RWPE1 (cell line): Measurements from ENCODE around the gene EHD4.

Source experiments
- CTCF ChIA-PET: fragments of 350-600 bp; sonication (Branson Sonifier 250); formaldehyde crosslinking; extraction: SDS; loops from one replicate; lab custom pipeline; 2021; lab: Yijun Ruan, JAX
- POLR2A ChIA-PET: fragments of 400-600 bp; formaldehyde crosslinking; extraction: SDS; loops from one replicate; lab custom pipeline; 2020; ENCODE audit warnings: antibody characterized with exemption; ENCODE audit not compliant: low non-redundant PET; lab: Yijun Ruan, JAX
- DNase-seq: peaks from one replicate; pipeline ENCODE4 v3.0.0; 2012; ENCODE audit warnings: low spot score
- H3K27ac ChIP-seq: fragments of 450-650 bp; 2 replicates; pipeline ENCODE4 v1.5.1; 2017
- CTCF ChIP-seq: fragments of 450-650 bp; conservative IDR thresholded peaks from 2 replicates; pipeline ENCODE4 v1.5.1; 2017; ENCODE audit warnings: low read depth, mild to moderate bottlenecking

EHD4 gene

GRCh38 chr15:41987925-41988275, 15.5 kb upstream of the EHD4 start:
- TF ChIP-seq CTCF: no peak
- no peak for DNase-seq
- ChIA-PET POLR2A (no interaction called here), CTCF (interaction anchor here (0.7 to 3.1 kb wide), 4 partner anchors 8 to 254 kb away, joined by 7 to 26 read pairs (median 12); partner anchors contain the start of gene EHD4)
- no peak overlapping the region for H3K27ac ChIP-seq

GRCh38 chr15:41987246-41987924, 15.0 kb upstream of the EHD4 start:
- ChIA-PET CTCF (interaction anchor here (1.5 to 3.1 kb wide), 3 partner anchors 8 to 147 kb away, joined by 3 to 26 read pairs (median 13); no protein-coding TSS in a partner anchor), POLR2A (no interaction called here)
- H3K27ac ChIP-seq: no peak overlapping the region
- DNase-seq: no peak
- TF ChIP-seq CTCF: no peak

- POLR2A ChIA-PET: no interaction called here
- H3K27ac ChIP-seq: no peak overlapping the region
- TF ChIP-seq CTCF: no peak
- CTCF ChIA-PET: interaction anchor here (0.9 to 1.2 kb wide), 3 partner anchors 16 to 152 kb away, joined by 3 to 4 read pairs (median 4); no protein-coding TSS in a partner anchor
- no peak for DNase-seq
Measured at GRCh38 chr15:41985236-41986160, 13.1 kb upstream of the EHD4 start.

- CTCF ChIA-PET: interaction anchor here (0.8 kb wide), 2 partner anchors 12 to 99 kb away, joined by 3 read pairs; no protein-coding TSS in a partner anchor
- no peak for DNase-seq
- H3K27ac ChIP-seq: no peak overlapping the region
- POLR2A ChIA-PET: no interaction called here
- TF ChIP-seq CTCF: no peak
Measured at GRCh38 chr15:41984622-41985021, 12.3 kb upstream of the EHD4 start.

- ChIA-PET CTCF (interaction anchor here (0.8 to 1.1 kb wide), 4 partner anchors 11 to 154 kb away, joined by 3 read pairs; partner anchors contain the start of gene EHD4), POLR2A (no interaction called here)
- H3K27ac ChIP-seq: no peak overlapping the region
- DNase-seq: no peak
- TF ChIP-seq CTCF: no peak
Measured at GRCh38 chr15:41983621-41984571, 11.5 kb upstream of the EHD4 start.
